Hepatocyte (in vitro differentiated cells): ENCODE results near the gene MYO18B.

Experiments
- EZH2 ChIP-seq: fragments of 200-600 bp; sonication (generic); IDR thresholded peaks from 2 replicates; pipeline ENCODE4 v1.6.1; 2016; ENCODE audit warnings: antibody characterized with exemption, mild to moderate bottlenecking, borderline replicate concordance
- EZH2phosphoT487 ChIP-seq: fragments of 200-600 bp; sonication (generic); IDR thresholded peaks from one replicate; pipeline ENCODE4 v1.6.1; 2018; ENCODE audit warnings: antibody characterized with exemption, mild to moderate bottlenecking, low read depth, moderate library complexity; ENCODE audit not compliant: unreplicated experiment, severe bottlenecking
- TF ChIP-seq, protein P1 (sequence below): fragments of 200-600 bp; sonication (generic); IDR thresholded peaks from 2 replicates; pipeline ENCODE4 v1.5.1; 2016; ENCODE audit warnings: antibody characterized with exemption, mild to moderate bottlenecking; ENCODE audit not compliant: poor library complexity

DNA sequence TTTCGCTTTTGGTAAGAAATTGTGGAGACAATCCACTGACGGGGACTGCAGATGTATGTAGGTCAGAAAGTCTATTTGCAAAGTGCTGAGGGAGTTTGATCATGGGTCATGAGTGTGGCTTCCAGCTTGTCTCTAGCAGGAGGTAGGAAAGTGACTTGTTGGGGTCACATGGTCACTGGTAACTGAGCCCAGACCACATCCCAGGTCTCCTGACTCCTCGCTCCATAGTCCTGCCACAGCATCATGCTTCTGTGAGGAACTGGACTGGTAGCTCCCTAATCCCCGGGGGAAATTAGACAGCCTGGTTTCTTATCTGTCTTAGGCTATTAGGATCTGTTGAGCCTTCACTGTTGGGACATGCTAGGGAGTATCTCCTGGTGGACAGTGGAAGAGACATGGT is 142.1 kb downstream of the MYO18B start:
- TF ChIP-seq, protein P1, sequence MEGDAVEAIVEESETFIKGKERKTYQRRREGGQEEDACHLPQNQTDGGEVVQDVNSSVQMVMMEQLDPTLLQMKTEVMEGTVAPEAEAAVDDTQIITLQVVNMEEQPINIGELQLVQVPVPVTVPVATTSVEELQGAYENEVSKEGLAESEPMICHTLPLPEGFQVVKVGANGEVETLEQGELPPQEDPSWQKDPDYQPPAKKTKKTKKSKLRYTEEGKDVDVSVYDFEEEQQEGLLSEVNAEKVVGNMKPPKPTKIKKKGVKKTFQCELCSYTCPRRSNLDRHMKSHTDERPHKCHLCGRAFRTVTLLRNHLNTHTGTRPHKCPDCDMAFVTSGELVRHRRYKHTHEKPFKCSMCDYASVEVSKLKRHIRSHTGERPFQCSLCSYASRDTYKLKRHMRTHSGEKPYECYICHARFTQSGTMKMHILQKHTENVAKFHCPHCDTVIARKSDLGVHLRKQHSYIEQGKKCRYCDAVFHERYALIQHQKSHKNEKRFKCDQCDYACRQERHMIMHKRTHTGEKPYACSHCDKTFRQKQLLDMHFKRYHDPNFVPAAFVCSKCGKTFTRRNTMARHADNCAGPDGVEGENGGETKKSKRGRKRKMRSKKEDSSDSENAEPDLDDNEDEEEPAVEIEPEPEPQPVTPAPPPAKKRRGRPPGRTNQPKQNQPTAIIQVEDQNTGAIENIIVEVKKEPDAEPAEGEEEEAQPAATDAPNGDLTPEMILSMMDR, result no peak
- TF ChIP-seq EZH2 (no peak), EZH2phosphoT487 (no peak)
